Testis (tissue), 3 donors: Measurements from ENCODE around the gene P3H1. TPM values are rescaled to one million over a fixed set of nuclear protein-coding genes. Genes with fewer than 3 reads are reported as not detected.
"Not testable (repeated sequence)": the region's sequence is repeated elsewhere in the genome, so short reads cannot be mapped to it uniquely, and the experiment has no call there.

Experiments
- DNase-seq: peaks from one replicate; pipeline ENCODE4 v3.0.0-alpha.2; 2019
- H3K27ac ChIP-seq, 2 donors: fragments of 200-600 bp; sonication (generic); one replicate each; pipeline ENCODE4 v1.5.1; 2019
- H3K27me3 ChIP-seq: fragments of 200-600 bp; sonication (generic); one replicate; pipeline ENCODE4 v1.5.1; 2019
- H3K36me3 ChIP-seq: fragments of 200-600 bp; sonication (generic); one replicate; pipeline ENCODE4 v1.5.1; 2017; ENCODE audit warnings: low read depth; ENCODE audit errors: missing control alignments
- H3K4me1 ChIP-seq: fragments of 200-600 bp; sonication (generic); one replicate; pipeline ENCODE4 v1.5.1; 2019
- H3K4me3 ChIP-seq, 2 donors: fragments of 200-600 bp; sonication (generic); one replicate each; pipeline ENCODE4 v1.5.1; 2017 to 2019
- H3K9me3 ChIP-seq: fragments of 200-600 bp; sonication (generic); one replicate; pipeline ENCODE4 v1.5.1; 2017
- POLR2A ChIP-seq: fragments of 450-650 bp; IDR thresholded peaks from one replicate; pipeline ENCODE4 v1.6.1; 2017; ENCODE audit warnings: antibody characterized with exemption, mild to moderate bottlenecking, moderate library complexity
- WGBS, 2 donors: methylation state at CpG; one replicate each; pipeline ENCODE4 v1.1.5; 2018; 5-methylcytosine and 5-hydroxymethylcytosine counted together
- intact Hi-C: fragments of 100-400 bp; cut with DNase I; formaldehyde crosslinking; loops from one replicate; pipeline ENCODE4 v1.15.1; 2023; ENCODE audit warnings: low total_unique reads
- polyA plus RNA-seq: library from polyadenylated mRNA; stranded (reverse); fragments of 350-450 nt; fragmentation: Illumina TruSeq; extraction: RNeasy Lipid Tissue Mini Kit (QIAGEN cat#74804); gene quantifications from one replicate; pipeline ENCODE4 v1.2.3, GENCODE V29; 2014; ENCODE audit warnings: low read depth, low replicate concordance; ENCODE audit not compliant: insufficient read depth
- total RNA-seq, 2 donors: library from RNA; depleted of rRNA; stranded (reverse); fragments of >200 nt; gene quantifications; one replicate each; pipeline ENCODE4 v1.2.3, GENCODE V29; 2016
- TF ChIP-seq, protein P1 (sequence below), 3 experiments: fragments of 450-650 bp in 2 of 3; fragments of 200-600 bp in 1 of 3; sonication (generic) in 1 of 3; IDR thresholded peaks; one replicate each; pipeline ENCODE4 v1.5.1; 2016 to 2019; ENCODE audit warnings: antibody characterized with exemption in 3 of 3, mild to moderate bottlenecking in 2 of 3, moderate library complexity in 1 of 3

The P3H1 gene
- total and polyA plus RNA-seq, 3 donors from 2014 or later: 60.8 to 73.8 (median 66.1) TPM

DNA sequence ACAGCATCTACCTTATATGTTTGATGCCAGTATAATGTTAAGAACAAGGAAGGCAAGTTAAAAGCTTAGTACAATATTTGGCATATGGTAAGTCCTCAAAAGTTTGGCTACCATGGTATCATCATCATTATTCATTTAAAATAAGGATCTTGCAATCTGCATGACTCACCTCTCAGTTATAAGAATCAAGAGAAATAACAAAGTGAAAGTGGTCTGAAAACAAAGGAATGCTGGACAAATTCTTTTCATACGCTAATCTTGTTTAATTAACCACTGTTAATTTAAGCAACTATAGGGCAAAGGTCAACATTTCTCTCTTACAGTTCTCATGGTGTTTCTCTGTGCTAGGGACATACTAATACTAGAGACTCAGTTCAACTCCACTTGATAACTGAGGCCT, 13.8 kb downstream of the P3H1 start:
- TF ChIP-seq, protein P1, sequence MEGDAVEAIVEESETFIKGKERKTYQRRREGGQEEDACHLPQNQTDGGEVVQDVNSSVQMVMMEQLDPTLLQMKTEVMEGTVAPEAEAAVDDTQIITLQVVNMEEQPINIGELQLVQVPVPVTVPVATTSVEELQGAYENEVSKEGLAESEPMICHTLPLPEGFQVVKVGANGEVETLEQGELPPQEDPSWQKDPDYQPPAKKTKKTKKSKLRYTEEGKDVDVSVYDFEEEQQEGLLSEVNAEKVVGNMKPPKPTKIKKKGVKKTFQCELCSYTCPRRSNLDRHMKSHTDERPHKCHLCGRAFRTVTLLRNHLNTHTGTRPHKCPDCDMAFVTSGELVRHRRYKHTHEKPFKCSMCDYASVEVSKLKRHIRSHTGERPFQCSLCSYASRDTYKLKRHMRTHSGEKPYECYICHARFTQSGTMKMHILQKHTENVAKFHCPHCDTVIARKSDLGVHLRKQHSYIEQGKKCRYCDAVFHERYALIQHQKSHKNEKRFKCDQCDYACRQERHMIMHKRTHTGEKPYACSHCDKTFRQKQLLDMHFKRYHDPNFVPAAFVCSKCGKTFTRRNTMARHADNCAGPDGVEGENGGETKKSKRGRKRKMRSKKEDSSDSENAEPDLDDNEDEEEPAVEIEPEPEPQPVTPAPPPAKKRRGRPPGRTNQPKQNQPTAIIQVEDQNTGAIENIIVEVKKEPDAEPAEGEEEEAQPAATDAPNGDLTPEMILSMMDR (IDR thresholded peaks at IDR 0.05): no peak
- no peak for TF ChIP-seq POLR2A
- no peaks in the 10 kb centered on the region for H3K27me3 ChIP-seq
- no peaks in the 10 kb centered on the region for H3K9me3 ChIP-seq
- H3K4me3 ChIP-seq: no peak overlapping the region
- DNase-seq: no peak
- H3K27ac ChIP-seq: no peak overlapping the region
- H3K4me1 ChIP-seq: no peaks in the 10 kb centered on the region
- intact Hi-C loops: no loop called here
- no peaks in the 10 kb centered on the region for H3K36me3 ChIP-seq
- WGBS, 2 donors: 88% methylated on average over 1 of the region's 1 CpG

DNA sequence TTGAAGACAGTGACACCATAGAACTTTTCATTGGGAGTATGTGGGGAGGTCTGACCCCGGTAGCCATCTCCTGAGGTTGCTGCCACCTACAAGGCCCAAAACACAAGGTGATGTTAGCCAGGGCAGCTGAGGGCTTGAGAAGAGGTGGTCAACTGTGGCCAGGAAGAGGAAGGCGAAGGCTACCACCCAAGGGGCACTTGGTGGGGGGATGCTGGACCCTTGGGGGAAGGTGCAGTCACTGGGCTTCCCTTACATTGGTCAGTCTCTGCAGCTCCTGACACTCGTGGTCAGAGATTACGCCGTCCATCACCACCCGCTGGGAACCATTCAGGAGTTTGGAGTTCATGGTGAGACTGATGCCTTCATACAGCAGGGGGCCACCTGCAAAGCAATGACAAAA, 14.5 kb downstream of the P3H1 start:
- intact Hi-C loops: no loop called here
- Histone ChIP-seq H3K9me3 (no peaks in the 10 kb centered on the region), H3K4me3 (no peak overlapping the region), H3K4me1 (no peaks in the 10 kb centered on the region), H3K36me3 (no peaks in the 10 kb centered on the region), H3K27ac (no peak overlapping the region), H3K27me3 (no peaks in the 10 kb centered on the region)
- TF ChIP-seq POLR2A: no peak
- TF ChIP-seq, protein P1 (IDR thresholded peaks at IDR 0.05): no peak
- DNase-seq: no peak
- 94 to 96% methylated on average over 5 to 6 of the region's 6 CpGs for WGBS, 2 donors

DNA sequence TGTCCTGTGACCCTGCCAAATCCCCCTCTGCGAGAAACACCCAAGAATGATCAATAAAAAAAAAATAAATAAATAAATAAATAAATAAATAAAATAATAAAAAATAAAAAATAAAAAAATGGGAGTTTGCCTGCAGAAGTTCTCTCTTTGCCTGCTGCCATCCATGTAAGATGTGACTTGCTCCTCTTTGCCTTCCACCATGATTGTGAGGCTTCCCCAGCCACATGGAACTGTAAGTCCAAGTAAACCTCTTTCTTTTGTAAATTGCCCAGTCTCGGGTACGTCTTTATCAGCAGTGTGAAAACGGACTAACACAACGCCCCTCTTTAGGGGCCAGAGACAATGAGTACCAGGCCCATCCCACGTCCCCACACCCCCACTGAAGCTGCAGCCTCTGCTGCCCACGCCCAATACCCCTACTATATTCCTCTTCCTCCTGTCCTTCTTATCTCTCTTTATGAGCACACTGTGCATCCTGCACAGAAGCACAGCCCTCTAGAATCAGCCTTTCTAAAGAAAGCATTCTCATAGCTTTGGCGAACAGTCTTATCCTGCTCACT, 15.2 kb downstream of the P3H1 start:
- intact Hi-C loops, H3K4me3 ChIP-seq, H3K4me1 ChIP-seq, H3K27ac ChIP-seq, DNase-seq, H3K36me3 ChIP-seq, H3K9me3 ChIP-seq, H3K27me3 ChIP-seq: not testable (repeated sequence)
- 54 to 76% methylated on average over 8 of the region's 8 CpGs for WGBS, 2 donors

DNA sequence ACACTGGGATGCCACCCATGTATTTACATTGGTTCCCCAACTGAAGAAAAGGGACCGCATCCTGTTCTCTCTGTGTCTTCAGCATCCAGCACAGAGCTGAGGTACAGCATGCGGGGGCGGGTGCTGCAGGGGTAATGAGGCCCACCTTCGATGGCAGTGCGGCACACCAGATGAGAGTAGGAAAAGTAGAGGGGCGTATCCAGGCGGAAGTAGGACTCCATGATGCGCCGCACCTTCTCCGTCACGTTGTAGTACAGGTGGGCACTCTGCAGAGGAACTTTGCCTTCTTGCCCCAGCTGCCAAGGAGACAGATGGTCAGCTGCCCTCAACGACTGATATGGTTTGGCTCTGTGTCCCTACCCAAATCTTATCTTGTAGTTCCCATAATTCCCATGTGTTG, 16.8 kb downstream of the P3H1 start:
- intact Hi-C loops: no loop called here
- Histone ChIP-seq H3K27me3 (no peaks in the 10 kb centered on the region), H3K27ac (no peak overlapping the region), H3K9me3 (no peaks in the 10 kb centered on the region), H3K36me3 (no peaks in the 10 kb centered on the region), H3K4me1 (no peaks in the 10 kb centered on the region), H3K4me3 (no peak overlapping the region)
- TF ChIP-seq, protein P1 (IDR thresholded peaks at IDR 0.05): no peak
- TF ChIP-seq POLR2A: no peak
- 92 to 93% methylated on average over 12 of the region's 12 CpGs for WGBS, 2 donors
- DNase-seq: no peak

DNA sequence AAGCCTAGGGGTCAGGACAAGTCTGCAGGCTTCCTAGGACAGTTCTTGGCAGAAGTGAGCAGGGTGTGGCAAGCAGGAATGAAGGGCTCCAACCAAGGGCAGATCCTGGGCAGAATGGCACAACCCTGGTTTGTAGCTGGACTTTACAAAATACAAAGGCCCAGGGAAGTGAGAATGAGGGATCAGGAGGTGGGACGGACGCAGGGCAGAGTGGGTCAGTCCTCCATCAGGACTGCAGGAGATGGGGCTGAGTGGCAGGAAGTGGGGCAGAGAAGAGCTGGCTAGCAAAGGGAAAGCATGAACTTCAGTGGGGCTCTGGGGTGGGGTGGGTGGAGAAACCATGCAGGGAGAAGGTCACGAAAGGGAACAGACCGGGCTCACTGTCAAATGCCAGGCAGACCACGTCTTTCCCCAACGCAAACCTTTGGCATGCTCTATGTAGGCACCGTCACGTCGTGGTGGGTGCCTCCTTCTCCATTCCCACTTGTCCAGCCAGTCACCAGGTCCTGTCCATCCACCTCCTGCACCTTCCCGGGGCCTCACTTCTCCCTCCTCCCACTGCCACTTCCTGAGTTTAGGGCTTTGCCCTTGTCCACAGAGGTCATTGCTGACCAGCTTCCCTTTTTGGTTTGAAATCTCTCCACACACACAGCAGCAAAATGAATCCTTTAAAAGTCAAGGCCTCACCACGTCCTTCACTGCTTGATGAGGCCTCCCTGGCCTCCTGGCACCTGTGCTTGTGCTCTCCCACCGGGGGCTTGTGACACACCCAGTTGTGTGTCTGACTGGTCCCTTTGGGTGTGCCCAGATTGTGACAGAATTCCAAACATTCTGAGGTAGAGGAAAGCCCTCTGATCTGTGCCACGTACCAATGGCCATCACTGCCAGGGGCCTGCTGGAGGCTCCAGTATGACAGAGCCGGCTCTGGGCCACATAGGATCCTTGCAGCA, 18.1 kb downstream of the P3H1 start:
- no peaks in the 10 kb centered on the region for H3K27me3 ChIP-seq
- H3K36me3 ChIP-seq: no peaks in the 10 kb centered on the region
- intact Hi-C loops: no loop called here
- TF ChIP-seq, protein P1 (IDR thresholded peaks at IDR 0.05): no peak
- no peak for TF ChIP-seq POLR2A
- WGBS, 2 donors: 80 to 82% methylated on average over 13 to 14 of the region's 14 CpGs
- H3K4me1 ChIP-seq: no peaks in the 10 kb centered on the region
- H3K27ac ChIP-seq: no peak overlapping the region
- H3K4me3 ChIP-seq: no peak overlapping the region
- no peak for DNase-seq
- no peaks in the 10 kb centered on the region for H3K9me3 ChIP-seq
